ACC112 (cell line): Measurements from ENCODE around the gene ABLIM1.

Source experiments
- H2AFZ ChIP-seq: fragments of 200-600 bp; sonication (generic); one replicate; pipeline ENCODE4 v1.6.0; 2017; ENCODE audit warnings: antibody characterized with exemption, low read length; ENCODE audit not compliant: unreplicated experiment
- H3K27ac ChIP-seq: fragments of 200-600 bp; sonication (generic); 2 replicates; pipeline ENCODE4 v1.5.1; 2014; ENCODE audit warnings: low read depth, mild to moderate bottlenecking, antibody characterized with exemption, low read length, moderate library complexity
- H3K27me3 ChIP-seq: fragments of 200-600 bp; sonication (generic); 2 replicates; pipeline ENCODE4 v1.6.1; 2014; ENCODE audit warnings: mild to moderate bottlenecking, antibody characterized with exemption, low read length, moderate library complexity, mixed read lengths; ENCODE audit not compliant: insufficient read depth
- H3K36me3 ChIP-seq: fragments of 200-600 bp; sonication (generic); 2 replicates; pipeline ENCODE4 v1.6.1; 2016; ENCODE audit warnings: mild to moderate bottlenecking, antibody characterized with exemption, low read length, moderate library complexity, mixed read lengths; ENCODE audit not compliant: insufficient read depth
- H3K4me1 ChIP-seq: fragments of 200-600 bp; sonication (generic); one replicate; pipeline ENCODE4 v1.6.1; 2016; ENCODE audit warnings: low read length, mixed read lengths; ENCODE audit not compliant: insufficient read depth, unreplicated experiment, control insufficient read depth
- H3K4me3 ChIP-seq: fragments of 200-600 bp; sonication (generic); 2 replicates; pipeline ENCODE4 v1.5.1; 2014; ENCODE audit warnings: mild to moderate bottlenecking, low read depth, low read length
- H3K79me2 ChIP-seq: fragments of 200-600 bp; sonication (generic); one replicate; pipeline ENCODE4 v1.6.0; 2016; ENCODE audit warnings: low read length; ENCODE audit not compliant: control insufficient read depth, unreplicated experiment, insufficient read depth

ABLIM1 gene

DNA sequence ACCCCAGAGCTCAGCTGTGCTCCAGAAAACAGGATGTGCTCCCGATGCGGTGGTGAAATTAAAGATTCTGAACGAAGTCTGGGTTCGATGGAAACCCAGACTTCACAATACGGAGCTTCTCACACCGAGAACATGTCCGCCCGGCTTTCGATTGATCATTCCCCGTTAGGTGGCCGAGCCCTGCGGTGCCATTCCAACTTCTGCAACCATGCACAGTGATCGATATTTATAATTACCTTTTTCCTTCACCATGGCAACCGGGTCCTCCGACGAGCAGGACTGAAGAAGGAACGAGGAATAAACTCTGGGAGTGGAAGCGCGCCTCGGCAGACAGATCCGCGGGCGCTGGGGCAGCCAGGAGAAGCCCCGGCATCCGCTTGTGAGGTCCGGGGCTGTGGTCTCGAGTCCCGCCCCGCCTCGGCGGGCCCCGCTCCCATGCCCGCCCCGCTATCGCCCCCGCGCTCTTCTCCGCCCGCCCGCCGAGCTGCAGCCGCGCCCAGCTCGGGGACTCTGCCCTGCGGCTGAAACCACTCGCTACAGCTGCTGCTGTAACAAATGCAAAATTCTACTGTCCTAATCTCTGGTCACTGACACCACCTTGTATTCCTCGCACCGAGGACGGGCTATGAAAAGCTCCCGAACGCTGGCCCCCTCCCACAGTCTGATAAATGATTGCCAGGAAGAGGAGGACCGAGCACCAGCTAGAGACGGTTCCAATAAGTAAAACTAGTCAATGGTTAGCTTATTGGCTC lies 26.2 kb downstream of the ABLIM1 start:
- H2AFZ ChIP-seq: peak overlapping the region; percentile 70
- H3K4me1 ChIP-seq: peaks cover 37% of the 10 kb centered on the region
- no peak overlapping the region for H3K27ac ChIP-seq
- peak overlapping the region; percentile 78 for H3K4me3 ChIP-seq
- no peaks in the 10 kb centered on the region for H3K79me2 ChIP-seq
- no peaks in the 10 kb centered on the region for H3K36me3 ChIP-seq
- 0 out of 2 replicates have a peak, but pooled peaks cover 7% of the 10 kb centered on the region for H3K27me3 ChIP-seq

DNA sequence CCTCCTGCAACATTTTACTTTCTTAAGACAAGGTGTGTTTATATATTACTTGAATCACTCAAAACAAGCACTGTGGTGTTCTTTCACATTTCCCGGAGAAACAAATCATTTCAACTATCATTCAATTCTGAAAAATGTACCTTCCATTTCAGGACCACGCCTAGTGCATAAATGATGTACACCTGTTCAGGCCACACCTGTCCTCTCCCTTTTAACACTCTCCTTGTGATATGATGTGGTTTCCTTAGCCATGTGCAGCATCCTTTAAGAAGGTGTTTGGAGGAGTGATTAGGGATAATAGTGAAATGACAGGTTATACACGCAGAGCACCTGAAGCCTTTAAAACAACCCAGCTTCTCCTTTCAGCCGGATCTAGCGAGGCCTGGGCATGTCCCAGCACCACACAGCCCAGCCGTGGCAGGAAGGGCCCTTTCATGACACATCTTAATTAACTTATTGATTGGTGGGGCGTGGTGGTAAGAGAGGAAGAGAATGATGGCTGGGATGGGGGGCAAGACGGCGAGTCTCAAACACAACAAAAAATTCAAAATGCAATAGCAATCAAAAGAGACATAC lies 26.9 kb downstream of the ABLIM1 start:
- Histone ChIP-seq H3K27ac (no peak overlapping the region), H2AFZ (peak overlapping the region; percentile 70), H3K4me3 (peak overlapping the region; percentile 78), H3K4me1 (peaks cover 37% of the 10 kb centered on the region), H3K36me3 (no peaks in the 10 kb centered on the region), H3K27me3 (0 out of 2 replicates have a peak, but pooled peaks cover 7% of the 10 kb centered on the region), H3K79me2 (no peaks in the 10 kb centered on the region)

DNA sequence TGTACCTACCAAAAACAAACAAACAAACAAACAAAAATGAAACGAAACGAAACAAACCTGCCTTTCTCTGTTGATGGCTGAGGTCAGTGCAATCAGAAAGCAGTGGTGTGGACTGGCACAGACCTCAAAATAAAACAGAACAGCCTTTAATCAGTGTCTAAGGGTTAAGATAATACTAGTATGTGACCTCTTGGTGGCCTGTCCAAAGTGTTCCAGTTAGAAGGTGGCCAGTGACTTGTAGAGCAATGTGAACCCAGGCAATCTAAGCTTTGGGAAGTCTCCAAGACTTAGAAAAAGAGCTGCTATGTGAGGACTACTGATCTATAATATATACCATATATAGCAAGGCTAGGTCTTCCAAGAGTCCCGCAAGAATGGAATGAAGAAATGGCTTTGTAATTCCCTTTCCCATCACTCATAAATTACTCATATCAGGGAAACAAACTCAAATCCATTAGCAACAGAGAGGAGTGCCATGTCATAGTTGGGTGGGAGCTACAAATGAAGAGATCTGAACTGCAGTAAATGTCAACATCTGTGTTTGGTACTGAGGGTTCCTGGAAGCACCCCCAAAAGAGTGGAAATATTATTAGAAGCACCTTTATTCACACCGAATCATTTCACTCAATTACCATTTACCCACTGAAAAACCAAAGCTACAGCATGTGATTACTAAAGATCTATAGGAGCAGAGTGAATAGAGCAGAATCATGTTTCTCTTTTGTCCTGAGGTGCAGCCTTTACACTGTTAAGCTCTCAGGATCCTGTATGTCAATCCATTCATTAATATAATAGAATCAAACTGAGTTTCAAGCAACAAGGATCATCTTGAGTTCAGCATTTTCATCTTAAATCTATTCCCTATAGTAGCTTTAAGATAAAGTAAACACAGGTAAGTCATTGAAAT lies 28.0 kb downstream of the ABLIM1 start:
- Histone ChIP-seq H3K27me3 (0 out of 2 replicates have a peak, but pooled peaks cover 7% of the 10 kb centered on the region), H3K79me2 (no peaks in the 10 kb centered on the region), H3K4me1 (peaks cover 33% of the 10 kb centered on the region), H2AFZ (no peak overlapping the region), H3K4me3 (no peak overlapping the region), H3K27ac (no peak overlapping the region), H3K36me3 (no peaks in the 10 kb centered on the region)

DNA sequence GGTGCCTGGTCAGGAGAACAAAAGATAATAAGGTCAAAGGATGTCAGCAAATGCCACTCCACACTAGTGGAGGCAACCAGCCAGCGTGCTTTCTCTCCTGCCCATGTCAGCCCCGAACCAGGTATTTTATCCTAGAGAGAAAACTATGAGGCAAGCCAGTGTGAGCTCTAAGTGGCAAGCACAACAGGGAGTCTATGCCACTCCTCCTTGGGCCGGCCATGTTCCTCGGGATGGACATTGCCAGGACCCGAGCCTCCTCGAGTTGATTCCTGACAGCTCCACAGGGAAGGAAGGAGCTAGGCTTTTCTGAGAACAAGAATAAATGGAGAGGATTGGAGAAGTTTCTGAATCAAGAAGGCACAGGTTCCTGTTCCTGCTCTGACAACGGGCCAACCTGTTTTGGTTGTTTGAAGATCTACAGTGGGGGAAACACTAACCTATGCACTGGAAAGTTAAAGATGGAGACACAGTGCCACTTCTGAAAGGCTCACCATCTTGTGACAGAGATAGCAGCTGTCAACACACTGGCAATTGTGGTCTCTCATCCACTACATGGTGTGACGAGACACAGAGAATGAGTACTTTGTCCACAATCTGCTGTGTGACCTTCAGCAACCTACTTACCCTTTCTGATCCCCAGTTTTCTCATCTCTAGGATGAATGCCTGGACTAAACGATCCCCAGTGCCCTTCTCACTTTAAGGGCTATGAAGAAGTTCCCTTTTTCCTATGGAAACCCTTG lies 28.8 kb downstream of the ABLIM1 start:
- Histone ChIP-seq H3K79me2 (no peaks in the 10 kb centered on the region), H3K4me3 (no peak overlapping the region), H2AFZ (no peak overlapping the region), H3K27me3 (0 out of 2 replicates have a peak, but pooled peaks cover 7% of the 10 kb centered on the region), H3K36me3 (no peaks in the 10 kb centered on the region), H3K27ac (no peak overlapping the region), H3K4me1 (peaks cover 34% of the 10 kb centered on the region)

GRCh38 chr10:114628106-114628505 lies 30.0 kb downstream of the ABLIM1 start:
- no peak overlapping the region for H3K4me3 ChIP-seq
- H2AFZ ChIP-seq: no peak overlapping the region
- H3K27ac ChIP-seq: no peak overlapping the region
- no peaks in the 10 kb centered on the region for H3K79me2 ChIP-seq
- peaks cover 37% of the 10 kb centered on the region for H3K4me1 ChIP-seq
- H3K27me3 ChIP-seq: 0 out of 2 replicates have a peak, but pooled peaks cover 7% of the 10 kb centered on the region
- no peaks in the 10 kb centered on the region for H3K36me3 ChIP-seq

DNA sequence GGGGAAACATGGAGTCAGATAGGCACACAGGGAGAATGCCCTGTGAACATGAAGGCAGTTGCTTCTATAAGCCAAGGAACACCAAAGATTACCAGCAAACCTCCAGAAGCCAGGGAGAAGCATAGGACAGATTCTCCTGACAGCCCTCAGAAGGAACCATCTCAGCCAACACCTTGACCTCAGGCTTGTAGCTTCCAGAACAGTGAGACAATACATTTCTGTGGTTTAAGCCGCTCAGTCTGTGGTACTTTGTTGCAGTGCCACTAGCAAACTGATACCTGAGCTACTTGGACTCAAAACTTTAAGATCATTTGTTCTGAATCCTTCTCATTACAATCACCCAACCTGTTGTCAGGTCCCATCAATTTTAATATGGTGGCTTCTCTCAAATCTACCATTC lies 31.2 kb downstream of the ABLIM1 start:
- Histone ChIP-seq H3K4me3 (no peak overlapping the region), H3K4me1 (peaks cover 33% of the 10 kb centered on the region), H3K27ac (no peak overlapping the region), H2AFZ (no peak overlapping the region), H3K27me3 (0 out of 2 replicates have a peak, but pooled peaks cover 7% of the 10 kb centered on the region), H3K79me2 (no peaks in the 10 kb centered on the region), H3K36me3 (no peaks in the 10 kb centered on the region)

DNA sequence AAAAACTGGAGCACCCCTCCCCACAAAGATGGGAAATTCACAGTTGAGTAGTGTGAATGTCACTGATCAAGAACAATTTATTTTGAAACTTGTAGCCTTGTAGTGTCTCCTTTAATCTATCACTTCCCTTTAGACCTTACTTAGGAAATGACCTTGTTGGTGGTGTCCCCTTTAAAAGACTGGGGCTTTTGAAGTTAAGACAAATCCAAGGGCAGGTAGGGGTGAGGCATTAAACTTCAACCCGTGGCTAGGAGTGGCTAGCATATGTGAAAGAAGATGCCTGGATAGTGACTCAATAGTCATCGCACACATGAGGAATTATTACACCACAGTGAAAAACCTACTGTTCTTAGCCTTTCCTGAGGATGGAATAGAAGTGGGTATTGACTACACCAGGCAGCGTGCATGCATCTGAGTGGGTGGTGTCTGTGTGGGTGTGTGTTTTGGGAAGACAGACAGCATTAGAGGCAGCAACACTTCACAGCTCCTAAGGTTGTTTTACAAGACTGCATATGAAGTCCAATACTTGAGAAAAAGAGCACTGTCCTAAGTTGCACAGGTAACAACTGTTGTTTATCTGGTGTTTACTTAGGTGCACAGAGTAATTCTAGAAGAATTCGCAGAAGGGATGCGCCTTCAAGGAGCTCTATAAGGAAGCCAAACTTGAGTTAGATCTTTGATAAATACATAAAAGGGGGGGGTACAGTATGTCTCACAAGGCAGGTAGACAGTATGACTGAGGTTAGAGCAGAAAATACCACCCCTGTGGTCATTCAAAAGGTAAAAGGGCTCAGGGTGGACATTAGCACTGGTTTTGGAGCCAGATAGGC lies 32.9 kb downstream of the ABLIM1 start:
- H3K27me3 ChIP-seq: no peaks in the 10 kb centered on the region
- no peak overlapping the region for H2AFZ ChIP-seq
- peak overlapping the region; percentile 64; the same call in 1 of the 2 replicates for H3K27ac ChIP-seq
- H3K4me1 ChIP-seq: peaks cover 28% of the 10 kb centered on the region
- H3K36me3 ChIP-seq: no peaks in the 10 kb centered on the region
- H3K79me2 ChIP-seq: no peaks in the 10 kb centered on the region
- H3K4me3 ChIP-seq: no peak overlapping the region

DNA sequence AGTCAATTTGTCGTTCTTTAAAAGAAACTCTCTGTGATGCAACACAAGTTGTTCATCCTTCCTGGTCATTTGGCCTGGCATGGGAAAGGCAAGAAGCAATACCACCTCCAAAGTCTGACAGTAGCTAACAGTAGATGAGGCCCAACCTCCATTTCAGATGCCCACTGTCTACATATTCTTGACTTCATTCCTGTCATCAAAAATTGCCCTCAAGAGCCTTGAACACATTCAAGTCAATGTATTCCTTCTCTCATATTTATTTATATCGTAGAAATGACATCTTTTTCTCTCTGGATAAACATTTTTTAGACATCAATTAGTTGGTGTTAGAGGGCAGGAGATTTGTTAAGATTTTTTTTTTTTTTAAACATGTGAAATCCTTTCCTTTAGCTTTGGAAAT lies 33.7 kb downstream of the ABLIM1 start:
- H3K27ac ChIP-seq: peak overlapping the region; percentile 64
- no peaks in the 10 kb centered on the region for H3K27me3 ChIP-seq

GRCh38 chr10:114623661-114624294 lies 34.3 kb downstream of the ABLIM1 start:
- Histone ChIP-seq H3K27ac (peak overlapping the region; percentile 64), H3K79me2 (no peaks in the 10 kb centered on the region), H3K4me3 (peak overlapping the region; percentile 42; the same call in 1 of the 2 replicates), H2AFZ (no peak overlapping the region), H3K36me3 (no peaks in the 10 kb centered on the region), H3K4me1 (peaks cover 25% of the 10 kb centered on the region), H3K27me3 (no peaks in the 10 kb centered on the region)

More for the DNA sequence above, 33.7 kb downstream of the ABLIM1 start:
- Histone ChIP-seq H2AFZ (no peak overlapping the region), H3K79me2 (no peaks in the 10 kb centered on the region), H3K4me3 (peak overlapping the region; percentile 42; the same call in 1 of the 2 replicates), H3K36me3 (no peaks in the 10 kb centered on the region), H3K4me1 (peaks cover 25% of the 10 kb centered on the region)
